GM21786 (cell line): Measurements from ENCODE around the gene UROS.

Source experiments
- ATAC-seq: cut with Tn5 transposase; IDR thresholded peaks from one replicate; pipeline ENCODE4 v1.9.1; 2021; ENCODE audit not compliant: unreplicated experiment

Gene UROS

GRCh38 chr10:125838802-125839575 lies 15.9 kb upstream of the UROS start:
- ATAC-seq = no peak

- no peak for ATAC-seq
These were observed 13.7 kb upstream of the UROS start for GRCh38 chr10:125836746-125837145.

DNA sequence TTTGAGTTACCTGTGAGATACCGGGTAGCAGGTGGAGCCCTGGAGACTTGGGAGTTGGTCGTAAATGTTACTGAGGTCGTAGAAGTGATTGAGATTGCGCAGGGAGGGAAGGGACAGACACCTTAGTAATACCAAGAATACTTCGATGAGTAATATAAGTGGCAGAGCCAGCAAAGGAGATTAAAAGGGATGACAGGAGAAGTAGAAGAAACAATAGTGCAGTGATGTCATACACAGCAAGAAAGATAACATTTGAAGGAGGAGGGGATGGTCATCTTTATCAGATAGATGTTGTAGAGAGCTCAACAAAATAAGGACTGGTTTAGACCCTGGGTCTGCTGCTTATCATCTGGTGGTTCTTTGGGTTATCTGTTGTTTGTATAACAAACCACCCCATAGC lies 5.3 kb upstream of the UROS start:
- ATAC-seq = no peak

DNA sequence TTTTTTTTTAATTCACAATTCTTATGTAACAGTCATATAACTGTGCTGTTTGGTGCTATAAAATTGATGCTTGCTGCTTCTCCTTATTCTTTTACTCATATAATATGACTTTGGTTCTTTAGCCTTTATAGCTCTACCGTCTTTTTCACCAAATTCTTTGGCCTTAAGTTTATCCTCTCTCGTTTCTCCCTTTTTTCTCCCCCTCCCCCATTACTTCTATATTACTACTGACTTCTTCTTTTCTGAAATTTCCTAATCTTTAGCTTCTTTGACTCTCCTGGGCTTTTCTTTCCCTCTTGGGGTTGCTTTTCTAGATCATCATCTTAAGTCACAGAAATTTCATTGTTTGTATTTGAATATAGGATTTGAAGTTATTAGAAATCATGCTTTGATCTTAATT lies 4.1 kb upstream of the UROS start:
- no peak for ATAC-seq

DNA sequence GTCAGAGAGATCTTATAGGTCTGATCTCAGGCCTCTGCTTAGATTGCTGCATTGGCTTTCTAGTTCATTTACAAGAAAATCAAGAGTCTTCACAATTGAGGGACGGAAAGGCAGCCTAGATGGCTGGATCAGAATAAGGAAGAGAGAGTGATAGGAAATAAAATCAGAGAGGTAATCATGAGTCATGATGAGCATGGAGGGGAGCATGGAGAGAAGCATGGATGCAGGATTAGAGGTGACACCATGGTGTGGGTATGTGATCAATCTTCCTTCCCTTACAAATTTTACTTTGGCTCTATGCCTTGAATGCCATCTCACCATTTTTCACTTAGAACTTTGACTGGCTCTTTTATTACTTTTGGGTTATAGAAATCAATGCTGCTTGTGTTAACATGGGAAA lies 1.7 kb upstream of the UROS start:
- no peak for ATAC-seq

DNA sequence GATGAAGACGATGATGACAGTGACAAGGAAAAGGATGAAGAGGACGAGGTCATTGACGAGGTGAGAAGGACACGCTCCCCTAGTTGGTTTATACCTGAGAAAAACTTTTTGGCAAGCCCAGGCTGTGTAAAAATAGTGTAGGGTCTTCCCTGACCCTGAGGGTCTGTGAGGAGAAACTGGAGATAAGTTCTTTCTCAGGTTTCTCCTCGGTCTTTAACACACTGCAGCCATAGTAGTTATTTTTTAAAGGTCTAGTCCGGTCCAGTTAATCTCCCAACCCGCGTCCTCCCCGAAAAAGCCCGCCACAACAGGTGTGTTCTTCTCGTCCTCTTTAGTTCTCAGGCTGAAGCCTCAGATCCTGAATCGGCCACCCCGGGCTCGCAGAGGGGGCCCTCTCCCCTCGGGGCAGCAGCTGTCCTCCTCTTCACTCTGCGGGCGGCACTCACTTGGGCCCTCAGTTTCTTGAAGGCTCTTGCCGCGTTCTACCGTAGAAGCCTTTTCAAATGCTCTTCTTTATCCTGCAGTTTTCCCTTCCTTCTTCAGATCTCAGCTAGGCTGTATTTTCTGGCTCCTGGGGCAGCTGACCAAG lies 699 bp upstream of the UROS start:
- ATAC-seq = no peak

DNA sequence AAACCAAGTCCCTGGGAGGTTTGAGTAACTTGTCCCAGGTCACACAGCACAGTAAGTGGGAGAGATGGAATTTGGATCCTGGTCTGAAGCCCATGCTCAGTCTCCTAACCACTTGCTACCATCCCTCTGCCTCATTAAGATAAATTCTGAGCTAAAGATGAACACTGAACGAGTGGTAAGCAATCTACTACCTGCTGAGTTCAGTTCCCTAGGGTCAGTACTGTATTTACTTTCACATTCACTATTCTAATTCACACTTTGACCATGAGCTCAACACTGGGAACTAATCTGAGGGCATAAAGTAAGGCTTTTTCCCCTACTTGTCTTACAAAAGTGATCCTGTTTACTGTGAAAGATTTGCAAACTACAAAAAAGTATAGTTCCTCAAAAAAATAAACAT lies 2.4 kb downstream of the UROS start:
- peak; percentile 63 for ATAC-seq

DNA sequence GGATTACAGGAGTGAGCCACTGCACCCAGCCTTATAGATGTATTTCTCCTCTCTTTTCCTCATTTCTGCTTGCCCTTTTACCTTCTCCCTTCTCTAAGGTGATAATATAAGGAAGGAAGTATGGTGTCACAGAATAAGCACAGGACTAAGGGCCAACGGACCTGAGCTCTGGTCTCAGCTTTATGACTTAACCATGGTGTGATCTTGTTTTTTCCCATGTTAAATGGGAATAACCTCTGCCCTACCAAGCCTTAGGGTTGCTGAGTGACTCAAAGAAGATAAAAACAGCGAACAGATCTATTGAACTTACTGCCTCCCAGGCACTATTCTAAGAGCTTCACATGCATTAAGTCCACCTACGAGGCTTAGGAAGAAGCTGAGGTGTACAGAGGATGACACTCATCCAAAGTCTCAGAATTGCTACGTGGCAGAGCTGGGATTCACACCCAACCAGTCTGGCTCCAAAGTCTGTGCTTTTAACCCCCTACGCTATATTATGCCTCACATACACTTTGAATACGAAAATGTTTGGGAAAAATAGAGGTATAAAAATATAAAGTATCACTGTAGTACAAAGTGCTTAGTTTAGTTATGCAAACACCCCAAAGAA lies 5.6 kb downstream of the UROS start:
- ATAC-seq = no peak

- ATAC-seq = no peak
These were observed 6.5 kb downstream of the UROS start for GRCh38 chr10:125816548-125816947.

DNA sequence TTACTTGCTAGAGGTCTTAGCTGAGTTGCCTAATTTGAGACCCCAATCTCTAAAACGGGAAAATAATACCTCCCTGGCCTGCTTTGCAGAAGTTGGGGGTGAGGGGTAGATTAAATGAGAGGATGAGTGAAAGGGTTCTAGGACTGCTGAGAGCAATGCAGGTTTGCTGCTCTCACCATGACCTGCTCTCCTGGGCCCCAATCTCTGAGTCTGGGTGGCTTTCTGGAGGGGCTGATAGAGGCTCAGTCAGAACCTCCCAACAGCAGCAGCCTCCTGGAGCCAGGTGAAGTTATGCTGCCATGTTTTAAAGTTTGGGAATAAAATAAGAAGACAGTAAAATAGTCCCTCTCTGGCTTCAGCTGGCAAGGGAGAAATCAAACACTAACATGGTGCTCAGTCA lies 7.3 kb downstream of the UROS start:
- ATAC-seq = no peak

DNA sequence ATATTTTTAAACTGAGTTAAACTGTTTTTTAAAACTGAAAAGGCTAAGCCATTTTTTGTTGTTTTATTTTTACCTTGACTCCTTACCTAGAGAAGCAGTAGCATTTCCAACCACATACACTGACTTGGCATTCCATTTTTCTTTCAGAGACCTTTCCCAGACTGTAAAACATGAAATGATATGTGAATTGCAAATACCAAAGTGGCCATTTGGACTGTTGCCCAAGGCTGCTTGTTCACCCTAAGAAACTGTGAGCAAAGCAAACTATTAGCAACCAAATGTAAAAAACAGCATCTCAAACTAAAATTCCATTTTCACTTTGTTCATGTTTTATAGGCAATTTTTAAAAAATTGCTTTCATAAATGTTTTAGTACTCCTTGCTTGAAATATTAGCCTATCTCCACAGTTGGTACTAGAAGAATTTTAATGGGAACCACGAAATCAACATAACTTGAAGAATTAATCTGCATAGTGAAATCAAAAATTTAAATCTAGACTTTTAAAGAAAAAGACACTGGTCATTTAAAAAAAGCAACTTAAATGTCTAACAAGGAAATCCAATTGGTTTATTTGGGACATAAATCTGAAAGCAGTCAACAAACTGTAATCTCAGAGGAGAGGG lies 10.8 kb downstream of the UROS start:
- no peak for ATAC-seq

- ATAC-seq = no peak
These were observed 11.8 kb downstream of the UROS start for GRCh38 chr10:125811251-125811650.

DNA sequence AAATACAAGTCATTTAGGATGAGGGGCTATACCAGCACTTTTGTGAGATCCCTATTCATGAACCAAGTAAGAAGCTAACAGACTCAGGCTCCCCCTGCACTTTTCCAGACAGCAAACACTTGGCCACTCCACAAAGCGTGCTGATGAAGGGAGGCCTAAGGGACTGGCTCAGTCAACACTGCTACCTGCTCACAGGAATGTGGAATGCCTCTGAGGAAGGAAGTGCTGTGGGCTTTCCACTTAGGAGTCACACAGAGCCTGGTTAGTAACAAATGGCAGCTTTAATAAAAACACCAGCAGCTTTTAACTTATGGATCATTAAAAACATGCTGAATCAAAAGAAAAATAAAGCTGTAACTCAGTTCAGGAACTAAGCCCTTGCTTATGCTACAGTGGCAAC lies 15.0 kb downstream of the UROS start:
- ATAC-seq = no peak

DNA sequence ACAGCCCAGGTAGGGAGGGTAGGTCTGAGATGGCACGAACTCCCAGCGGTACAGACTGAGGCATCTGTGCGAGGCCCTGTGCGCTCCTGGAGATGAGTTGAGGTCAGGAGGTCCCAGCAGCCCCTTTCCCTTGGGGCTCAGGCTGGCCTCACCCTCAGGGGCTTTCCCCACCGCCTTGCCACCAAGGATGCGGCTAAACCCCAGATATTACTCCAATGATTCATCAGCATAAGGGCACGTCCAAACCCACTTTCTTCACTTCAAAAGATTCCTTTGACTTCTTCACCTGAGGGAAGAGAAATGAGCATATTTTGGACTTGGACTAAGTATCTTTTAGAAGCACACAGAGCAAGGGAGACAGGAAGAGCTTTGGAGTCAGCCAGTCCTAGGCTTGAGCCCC lies 20.3 kb downstream of the UROS start:
- no peak for ATAC-seq

GRCh38 chr10:125802131-125802530 lies 20.9 kb downstream of the UROS start:
- ATAC-seq = no peak

DNA sequence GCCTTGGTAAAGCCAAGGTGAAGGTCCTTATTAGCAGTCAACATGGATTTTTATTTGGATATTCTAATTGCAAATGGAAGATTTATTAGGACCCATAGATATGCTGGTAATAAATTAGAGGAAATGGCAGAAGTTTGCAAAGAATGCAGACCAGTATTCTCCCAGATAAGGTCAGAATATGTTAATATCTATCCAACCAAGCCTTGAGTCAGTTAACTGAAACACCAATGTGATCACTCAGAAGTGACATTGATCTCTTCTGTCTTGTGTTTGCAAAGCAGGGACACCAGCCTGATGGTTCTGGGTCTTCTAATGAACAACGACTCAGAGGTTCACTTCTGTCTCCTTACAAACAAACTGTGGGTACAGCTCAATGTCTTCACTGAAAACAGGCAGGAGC lies 21.5 kb downstream of the UROS start:
- no peak for ATAC-seq

- ATAC-seq = no peak
These were observed 23.4 kb downstream of the UROS start for GRCh38 chr10:125799451-125800182.

- no peak for ATAC-seq
These were observed 24.9 kb downstream of the UROS start for GRCh38 chr10:125797994-125798662.

DNA sequence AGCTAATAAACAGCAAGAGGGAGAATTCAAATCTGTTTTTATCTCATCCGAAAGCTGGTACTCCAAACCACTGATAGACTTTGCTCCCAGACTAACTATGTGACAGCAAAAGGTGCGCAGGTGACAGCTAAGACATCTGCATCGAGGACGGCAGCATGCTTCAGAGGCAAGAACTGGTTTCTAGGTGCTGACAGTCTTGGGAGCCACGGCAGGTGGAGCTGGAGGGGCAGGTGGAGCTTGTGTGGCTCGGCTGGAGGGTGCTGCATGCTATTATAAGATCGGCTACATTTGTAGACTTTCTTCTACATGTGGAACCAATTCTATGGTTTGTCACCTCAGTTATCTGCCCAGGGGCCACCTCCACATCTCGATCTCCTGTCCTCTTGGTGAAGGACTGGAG lies 25.6 kb downstream of the UROS start:
- no peak for ATAC-seq

GRCh38 chr10:125795637-125796190 lies 27.3 kb downstream of the UROS start:
- ATAC-seq = no peak

DNA sequence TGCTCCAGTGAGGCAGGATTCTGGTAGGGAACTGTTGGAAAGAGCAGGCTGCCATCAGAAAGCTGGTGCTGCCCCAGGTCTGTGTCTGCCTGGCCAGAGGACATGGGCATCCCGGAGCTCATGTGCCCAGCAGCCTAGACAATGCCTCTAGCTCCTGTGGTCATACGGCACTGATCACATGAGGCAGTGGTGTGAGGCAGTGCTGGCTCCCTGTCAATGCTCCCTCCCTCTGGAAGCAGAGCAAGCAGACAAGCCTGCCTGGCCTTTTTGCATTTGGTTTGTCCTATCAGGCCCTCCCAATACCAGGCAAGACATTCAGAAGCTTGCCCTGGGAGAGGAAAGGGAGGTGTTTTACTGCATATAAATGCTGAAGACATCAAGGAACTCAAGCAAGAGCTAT lies 27.9 kb downstream of the UROS start:
- no peak for ATAC-seq
